ENCODE results near the gene NEDD4L.

NEDD4L gene

DNA sequence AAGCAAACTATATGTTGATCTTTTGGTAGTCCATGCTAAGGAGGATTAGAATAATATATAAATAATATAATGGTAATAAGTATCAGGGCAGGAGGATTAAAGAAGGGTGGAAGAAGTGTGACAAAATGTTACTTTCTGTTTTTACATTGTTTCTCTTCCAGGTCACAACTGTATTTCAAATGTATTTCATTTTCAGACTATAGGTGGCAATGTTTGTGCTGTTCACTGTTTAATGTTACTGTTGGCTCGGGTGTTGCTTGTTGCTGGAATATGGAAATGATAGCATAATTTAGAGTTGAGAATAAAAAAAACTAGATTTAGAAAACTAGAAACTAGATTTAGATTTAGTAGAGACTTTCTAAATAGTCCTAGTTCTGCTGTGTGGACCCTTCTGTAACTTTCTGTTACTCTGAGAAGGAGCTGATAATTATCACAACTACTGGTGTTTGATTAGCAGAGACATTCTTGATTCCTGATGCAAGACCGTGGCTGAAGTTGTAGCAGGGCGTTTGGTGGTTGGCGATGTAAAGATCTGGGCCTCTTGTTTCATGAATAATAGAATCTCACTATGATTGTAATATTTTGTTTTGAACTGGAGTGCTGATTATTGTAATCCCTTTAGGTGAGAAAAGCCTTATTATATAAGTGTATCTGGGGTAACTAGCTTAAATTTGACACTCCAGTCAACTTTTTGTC lies 7.9 kb downstream of the NEDD4L start:
- in situ Hi-C loops (cut with MboI; ENCODE audit: low sequenced_read_pairs), result no loop called here

DNA sequence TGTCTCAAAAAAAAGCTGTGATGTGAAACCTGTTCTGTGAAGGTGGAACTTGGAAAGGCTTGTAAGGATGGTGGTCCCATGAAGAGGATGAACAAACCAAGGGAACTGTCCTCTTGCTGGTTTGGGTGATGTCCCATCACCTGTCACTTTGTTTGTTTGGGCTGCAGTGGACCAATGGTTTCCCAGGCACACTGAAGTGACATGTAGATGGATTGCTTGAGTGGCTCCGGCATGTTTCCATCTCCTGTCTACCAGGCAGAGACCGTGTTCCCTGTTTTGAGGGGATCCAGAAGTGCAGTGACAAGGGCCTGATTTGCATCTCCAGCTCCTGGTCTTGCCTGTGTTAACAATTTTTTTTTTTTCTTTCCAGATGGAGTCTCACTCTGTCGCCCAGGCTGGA lies 8.9 kb downstream of the NEDD4L start:
- in situ Hi-C loops (cut with MboI; ENCODE audit: low sequenced_read_pairs), result no loop called here

DNA sequence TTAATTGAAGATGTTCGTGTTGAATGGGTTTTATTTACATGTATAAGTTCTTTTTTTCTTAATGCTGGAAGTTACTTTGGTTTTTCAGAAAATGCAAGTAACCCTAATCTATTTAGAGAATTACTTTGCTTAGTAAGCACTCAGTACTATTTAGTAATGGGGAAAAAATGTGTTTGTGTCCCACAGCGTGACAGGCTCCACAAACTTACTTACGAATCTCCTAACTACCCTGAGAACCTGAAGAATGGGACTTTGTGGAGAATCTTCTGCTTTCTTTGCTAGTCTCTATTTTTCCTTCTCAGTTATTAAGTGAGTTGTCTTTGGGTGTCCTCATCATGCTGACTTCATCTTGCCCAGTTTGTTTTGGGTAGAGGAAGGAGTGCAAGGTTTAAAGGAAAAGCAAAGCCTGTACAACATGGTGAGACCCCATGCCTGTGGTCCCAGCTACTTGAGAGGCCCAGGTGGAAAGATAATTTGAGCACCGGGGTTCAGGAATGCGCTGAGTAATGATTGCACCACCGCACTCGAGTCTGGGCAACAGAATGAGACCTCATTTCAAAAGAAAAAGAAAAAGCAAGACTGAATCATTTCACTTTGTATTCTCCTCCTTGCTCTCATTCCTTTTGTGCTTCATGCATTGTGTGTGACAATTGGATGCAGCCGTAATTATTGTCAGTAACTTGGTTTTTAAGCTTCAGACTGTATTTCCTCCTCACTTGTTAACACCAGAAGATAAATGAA lies 10.2 kb downstream of the NEDD4L start:
- in situ Hi-C loops (cut with MboI; ENCODE audit: low sequenced_read_pairs), result no loop called here

DNA sequence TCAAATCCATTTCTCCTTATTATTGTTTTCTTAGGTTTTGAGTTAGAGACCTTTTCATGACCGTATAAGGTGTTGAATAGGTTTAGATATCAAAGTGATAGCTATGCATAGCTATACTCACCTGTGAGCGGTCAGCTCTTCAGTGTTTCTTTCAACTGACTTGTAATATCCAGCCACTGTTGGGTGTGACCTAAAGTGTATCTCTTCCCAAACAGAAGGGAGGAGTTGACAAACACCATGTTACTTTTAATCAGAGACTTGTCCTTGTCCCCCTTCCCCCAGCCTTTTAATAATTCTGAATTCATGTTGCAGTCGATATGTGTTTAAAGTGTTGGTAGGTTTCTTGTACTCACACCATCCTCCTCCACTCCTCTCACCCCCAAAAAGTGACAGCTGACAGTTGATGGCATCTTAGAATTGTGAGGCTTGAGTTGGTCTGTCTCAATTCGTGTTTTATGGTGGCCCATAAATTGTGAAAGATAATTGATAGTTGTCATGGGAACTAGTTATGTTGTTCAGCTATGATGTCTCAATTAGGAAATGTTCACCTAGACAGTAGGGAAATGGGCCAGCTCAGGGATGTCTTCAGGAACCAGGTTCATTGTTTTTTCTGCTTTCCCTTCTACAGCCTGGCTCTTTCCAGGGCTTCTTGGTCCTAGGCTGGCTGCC lies 12.0 kb downstream of the NEDD4L start:
- in situ Hi-C loops (cut with MboI; ENCODE audit: low sequenced_read_pairs), result no loop called here

DNA sequence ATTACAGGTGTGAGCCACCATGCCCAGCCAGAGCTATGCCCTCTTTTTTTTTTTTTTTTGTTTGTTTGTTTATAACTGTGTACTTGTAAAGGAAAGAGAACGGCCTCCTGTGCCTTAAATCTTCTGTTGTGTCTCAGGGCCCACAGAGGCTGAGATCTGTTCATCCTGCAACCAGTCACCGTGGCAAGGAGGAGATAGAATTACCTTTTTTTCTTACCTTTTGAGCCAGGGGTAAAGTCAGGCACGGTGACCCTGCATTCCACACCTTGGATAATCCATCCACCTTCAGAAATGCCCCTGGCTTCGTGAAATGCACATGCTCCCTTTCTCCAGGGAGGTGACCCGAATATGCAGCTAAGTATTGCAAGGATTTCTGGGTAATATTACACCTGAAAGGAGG lies 12.8 kb downstream of the NEDD4L start:
- in situ Hi-C loops (cut with MboI; ENCODE audit: low sequenced_read_pairs), result no loop called here

DNA sequence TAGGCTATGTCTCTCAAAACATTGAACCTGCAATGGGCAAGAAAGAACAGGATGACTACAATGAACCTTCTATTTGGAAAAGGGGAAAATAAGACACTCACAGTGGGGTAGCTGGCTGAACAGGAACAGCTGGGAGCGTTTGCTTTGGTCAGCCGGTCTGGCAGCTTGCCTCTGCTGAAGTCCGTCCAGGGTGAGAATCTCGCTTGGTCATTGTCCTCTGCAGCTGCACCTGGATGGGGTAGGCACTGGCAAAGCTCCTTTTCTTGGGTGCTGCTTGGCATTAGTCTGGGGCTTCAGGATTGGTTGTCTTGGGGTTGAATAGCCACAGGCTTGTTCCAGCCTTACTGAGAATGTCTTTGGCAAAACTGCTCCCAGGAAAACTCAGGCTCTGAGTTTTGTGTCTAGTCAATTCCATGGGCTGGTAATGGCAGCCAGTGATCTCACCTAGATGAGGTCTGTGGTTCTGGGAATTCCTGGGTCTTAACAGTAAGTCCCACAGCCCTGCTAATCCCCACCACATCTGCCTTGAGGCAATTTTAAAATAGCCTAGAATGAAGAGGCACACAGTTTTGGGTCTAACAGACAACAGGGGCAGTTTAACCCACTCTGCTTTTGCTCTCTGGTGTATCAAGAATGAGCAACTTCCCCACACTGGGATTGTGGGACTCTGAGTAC lies 13.4 kb downstream of the NEDD4L start:
- in situ Hi-C loops (cut with MboI; ENCODE audit: low sequenced_read_pairs), result no loop called here

DNA sequence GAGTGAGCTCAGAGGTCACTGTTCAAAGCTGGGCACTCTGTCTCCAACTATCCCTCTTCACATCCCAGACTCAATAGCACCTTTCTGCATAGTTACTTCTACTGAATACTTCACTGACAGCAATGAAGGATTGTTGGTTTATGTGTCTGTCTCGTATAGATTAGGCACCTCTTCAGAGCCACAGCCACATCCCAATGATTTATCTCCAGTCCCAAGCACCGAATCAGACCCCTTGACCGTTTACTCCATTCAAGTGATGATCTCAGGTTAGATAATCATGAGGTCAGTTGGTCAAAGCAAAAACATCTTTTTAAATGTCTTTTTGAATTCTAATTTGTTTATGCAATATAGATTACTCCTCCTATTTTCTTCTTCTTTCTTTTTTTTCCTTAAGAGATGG lies 14.7 kb downstream of the NEDD4L start:
- in situ Hi-C loops (cut with MboI; ENCODE audit: low sequenced_read_pairs), result no loop called here

DNA sequence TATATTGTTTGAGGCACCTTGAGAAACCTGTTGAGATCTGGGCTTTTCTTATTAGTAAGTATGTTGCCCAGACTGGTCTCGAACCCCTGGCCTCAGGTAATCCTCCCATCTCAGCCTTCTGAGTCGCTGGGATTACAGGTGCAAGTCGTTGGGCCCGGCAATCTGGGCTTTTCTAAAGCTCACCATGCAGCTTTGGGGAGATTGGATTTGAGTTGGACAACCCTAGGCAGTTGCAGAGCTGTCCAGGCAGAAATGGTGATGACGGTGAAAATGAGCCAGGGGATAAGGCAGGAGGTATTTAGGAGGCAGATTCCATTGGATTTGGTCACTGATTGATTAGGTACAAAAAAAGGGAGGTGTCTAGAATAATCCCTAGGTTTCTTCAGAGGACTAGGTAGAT lies 16.2 kb downstream of the NEDD4L start:
- in situ Hi-C loops (cut with MboI; ENCODE audit: low sequenced_read_pairs), result no loop called here

DNA sequence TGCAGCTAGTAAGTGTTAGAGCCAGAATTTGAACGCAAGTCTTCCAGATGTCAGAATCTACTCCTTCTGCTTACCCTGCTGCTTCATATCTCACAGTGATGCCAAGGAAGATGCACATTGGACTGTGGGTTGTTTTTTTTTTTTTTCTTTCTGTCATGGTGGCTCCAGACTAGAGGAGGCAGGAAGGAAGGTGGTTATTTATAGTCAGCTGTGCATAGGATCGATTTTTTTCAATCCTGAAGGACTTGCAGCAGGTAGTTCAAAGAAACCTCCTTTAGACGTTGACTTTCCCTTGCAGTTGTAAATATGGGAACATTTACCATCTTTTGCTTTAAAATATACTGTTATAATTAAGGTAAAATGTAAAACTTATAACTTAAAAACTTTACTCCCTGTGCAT lies 17.3 kb downstream of the NEDD4L start:
- in situ Hi-C loops (cut with MboI; ENCODE audit: low sequenced_read_pairs), result no loop called here

DNA sequence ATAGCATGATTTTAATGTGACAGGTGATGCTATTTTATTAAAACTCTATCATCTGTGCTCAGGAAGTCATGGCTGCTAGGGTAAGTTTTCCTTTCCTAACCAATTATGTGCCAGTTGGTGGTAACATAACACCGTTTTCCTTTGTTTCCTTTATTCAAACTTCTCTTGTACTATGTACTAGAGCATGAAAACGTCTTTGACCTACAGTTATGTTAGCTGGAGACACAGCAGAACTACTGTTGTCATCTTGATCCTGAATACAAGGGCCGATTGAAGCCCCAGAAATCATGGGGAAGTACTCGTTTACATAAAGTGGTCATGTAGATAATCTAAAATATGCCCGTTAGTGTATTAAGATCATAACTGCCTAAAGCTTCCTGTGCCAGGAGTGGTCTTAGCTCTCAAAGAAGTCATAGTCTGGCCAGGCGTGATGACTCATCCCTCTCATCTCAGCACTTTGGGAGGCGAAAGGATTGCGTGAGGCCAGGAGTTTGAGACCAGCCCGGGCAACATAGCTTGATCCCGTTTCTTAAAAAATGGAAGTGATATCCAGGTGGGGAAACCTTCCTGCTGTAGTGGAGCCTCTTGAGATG lies 20.5 kb downstream of the NEDD4L start:
- in situ Hi-C loops (cut with MboI; ENCODE audit: low sequenced_read_pairs), result no loop called here

DNA sequence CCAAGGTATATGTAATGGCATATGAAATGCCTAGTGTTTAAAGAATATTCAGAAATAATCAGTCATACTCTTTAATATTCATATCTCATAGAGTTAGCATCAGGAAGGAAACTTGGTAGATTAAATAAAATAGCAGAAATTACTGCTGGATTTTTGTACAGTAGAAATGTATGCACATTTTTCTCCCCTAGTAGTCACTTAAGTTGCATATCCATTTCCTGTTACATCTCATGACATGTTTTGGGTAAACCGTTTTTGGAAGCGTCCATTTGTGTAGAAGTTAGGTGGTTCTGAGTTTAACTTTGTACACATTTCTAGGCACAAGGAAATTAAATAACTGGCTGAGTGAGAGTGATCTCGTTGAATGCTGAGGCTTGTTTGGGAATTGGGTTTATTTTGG lies 21.9 kb downstream of the NEDD4L start:
- in situ Hi-C loops (cut with MboI; ENCODE audit: low sequenced_read_pairs), result no loop called here

DNA sequence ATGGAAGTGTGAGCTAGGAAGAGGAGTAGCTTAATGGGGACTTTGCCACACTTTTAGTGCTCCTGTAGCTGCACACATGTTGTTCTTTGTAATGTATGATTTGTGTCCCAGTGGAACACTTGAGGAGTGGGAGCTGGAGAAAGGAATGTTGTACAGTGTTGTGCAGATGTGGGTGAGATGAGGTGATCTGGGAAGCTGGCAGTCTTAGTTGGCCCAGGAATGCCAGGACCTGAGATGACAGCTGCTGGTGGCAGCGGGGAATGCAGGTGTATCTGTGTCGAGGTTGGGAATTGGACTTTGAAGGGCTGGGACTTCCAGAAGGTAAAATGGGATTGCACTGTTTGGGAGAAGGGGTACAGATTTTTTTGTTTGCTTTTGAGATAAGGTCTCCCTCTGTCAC lies 23.6 kb downstream of the NEDD4L start:
- in situ Hi-C loops (cut with MboI; ENCODE audit: low sequenced_read_pairs), result no loop called here

DNA sequence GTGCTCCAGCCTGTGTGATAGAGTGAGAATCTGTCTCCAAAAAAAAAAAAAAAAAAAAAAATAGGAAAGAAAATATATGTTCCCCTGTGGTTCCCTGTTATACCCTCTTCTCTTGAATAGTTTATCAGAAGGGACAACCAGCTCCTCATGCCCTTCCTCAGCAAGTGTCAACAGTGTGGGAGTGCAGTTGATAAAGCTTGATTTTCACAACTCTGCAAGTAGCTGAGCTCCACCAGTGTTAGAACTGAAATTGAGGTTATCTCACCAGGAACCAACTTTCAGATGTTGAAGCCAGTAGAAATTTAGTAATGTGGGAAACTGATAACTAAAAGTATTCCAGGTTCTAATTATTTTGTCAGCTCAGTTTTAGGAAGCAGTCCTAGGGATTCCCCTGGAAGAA lies 25.1 kb downstream of the NEDD4L start:
- in situ Hi-C loops (cut with MboI; ENCODE audit: low sequenced_read_pairs), result no loop called here

DNA sequence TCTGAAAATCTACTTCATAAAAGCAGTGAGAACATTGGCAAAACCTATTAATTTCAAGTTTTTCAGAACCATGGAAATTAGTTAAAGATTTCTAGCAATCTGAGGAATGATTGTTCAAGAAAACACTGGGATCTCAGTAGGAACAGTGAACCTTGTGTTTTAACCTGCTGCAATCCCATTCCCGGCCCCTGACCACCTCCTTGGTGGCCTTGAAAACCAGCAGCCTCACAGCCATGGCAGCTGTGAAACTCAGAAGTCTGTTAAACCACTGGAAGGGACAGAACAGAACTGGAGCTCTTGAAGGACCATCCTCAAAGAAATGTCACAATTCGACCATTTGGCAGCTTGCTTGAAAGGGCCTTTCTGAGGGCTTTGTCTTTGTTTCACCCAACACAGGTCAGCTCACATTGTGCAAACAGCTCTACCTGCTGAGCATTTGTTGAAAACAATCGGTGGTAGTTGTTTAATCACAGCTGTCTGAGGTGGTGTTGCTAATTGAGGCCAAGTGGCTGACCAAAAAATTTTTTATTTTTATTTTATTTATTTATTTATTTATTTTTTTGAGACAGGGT lies 25.8 kb downstream of the NEDD4L start:
- in situ Hi-C loops (cut with MboI; ENCODE audit: low sequenced_read_pairs), result no loop called here

DNA sequence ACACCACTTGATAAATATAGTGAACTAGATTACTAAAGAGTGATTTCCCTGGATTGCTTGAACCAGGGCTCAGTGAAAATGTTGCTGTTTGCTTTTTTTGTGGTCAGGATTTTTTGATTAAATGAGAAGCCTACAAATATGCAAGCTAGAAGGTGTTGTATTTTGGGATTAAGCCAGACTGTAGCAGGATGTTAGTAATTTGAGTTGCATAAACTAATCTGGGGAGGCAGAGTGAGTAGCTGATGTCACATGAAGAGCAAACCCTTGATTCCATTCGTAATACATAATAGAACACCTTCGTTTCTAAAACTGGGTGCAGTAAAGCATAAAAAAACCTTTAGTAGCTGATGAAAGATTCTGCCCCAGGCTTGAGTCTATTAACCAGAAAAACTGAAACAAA lies 32.0 kb downstream of the NEDD4L start:
- in situ Hi-C loops (cut with MboI; ENCODE audit: low sequenced_read_pairs), result no loop called here

DNA sequence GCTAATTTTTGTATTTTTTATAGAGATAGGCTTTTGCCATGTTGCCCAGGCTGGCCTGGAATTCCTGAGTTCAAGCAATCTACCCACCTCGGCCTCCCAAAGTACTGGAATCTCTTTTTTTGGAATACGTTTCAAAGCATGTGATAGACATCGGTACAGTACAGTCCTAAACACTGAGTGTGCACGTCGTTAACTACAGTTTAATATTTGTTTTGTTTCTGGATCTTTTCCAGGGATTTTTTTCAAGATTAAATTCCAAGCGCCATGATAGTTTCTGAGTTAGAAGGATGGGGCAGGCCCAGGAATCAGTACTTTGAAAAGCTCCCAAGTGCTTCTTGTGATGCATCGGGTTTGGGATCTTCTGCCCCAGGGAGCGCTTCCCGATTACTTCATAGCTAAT lies 33.3 kb downstream of the NEDD4L start:
- in situ Hi-C loops (cut with MboI; ENCODE audit: low sequenced_read_pairs), result no loop called here

DNA sequence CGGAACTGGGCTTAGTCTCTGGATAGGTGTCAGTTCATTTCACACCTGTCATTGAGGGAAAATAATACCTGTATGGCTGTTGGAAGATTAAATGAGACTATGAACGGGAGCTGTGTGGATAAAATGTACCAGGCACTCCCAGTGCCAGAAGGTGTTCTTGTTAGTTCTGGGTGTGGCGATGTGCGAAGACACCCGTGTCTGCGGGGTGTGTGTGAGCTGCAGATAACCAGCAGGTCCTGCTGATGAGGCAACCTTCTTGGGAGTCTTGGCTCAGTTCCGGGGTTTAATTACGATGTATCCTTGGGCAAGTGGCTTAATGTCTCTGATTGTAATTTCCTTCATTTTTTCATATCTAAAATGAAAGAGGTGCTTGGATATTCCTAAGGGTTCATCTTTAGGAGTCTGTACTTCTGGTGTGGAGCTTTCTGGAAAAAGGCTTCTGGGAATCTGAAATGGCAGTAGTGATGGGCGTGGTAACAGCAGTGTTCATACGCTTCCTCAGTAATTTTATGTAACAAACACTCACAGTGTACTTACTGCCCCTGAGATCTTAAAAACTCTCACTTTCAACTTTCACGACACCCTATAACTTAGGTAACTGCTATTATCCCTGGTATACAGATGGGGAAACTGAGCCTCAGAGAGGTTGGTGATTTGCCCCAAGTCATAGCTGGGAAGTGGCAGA lies 35.0 kb downstream of the NEDD4L start:
- in situ Hi-C loops (cut with MboI; ENCODE audit: low sequenced_read_pairs), result no loop called here

DNA sequence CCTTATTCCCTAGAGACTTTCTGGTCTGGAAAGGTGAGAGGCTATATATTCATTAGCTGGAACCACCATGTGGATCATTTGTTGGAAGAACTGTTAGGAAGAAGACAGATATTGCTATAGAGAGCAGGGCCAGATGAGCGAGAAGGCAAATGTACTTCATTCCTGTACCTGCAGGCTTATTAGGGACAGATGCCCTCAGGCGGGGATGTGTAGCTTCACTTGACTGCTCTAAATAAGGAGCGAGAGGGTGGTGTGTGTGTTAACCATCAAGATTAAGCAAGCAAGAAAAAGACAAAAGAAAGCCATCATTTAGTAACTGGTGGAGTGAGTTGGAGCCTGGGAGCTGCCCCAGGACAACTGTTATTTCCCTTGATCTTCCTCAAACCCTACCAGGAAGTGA lies 36.4 kb downstream of the NEDD4L start:
- in situ Hi-C loops (cut with MboI; ENCODE audit: low sequenced_read_pairs), result no loop called here

DNA sequence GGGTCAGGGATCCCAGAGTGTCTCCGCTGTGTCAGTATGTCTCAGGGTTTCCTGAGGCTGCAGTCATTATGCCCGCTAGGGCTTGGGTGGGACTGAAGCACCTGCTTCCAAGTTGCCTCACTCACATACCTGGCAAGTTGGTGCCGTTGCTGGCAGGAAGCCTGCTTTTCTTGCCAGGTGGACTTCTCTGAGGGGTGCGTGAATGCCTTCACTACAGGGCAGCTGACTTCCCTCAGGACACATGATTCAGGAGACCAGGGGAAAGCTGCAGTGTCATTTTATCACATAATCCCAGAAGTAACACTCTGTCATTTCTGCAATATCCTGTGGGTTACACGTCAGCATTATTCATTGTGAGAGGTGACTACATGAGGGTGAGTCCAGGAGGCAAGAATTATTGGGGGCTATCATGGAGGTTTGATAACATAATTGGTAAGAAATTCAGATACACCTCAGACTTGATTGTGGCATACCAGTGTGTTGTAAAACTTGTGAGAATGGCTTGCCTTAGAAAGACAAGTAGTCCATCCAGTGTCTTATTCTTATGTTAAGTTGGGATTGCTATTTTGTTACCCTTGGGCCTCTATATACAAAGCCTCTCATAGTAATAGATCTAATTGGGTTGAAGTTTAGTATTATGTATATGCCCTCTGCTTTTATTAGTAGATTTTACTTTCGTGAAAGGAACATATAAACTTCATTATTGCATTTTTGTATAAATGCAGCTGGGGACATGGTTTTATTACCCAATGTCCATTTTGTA lies 44.1 kb downstream of the NEDD4L start:
- in situ Hi-C loops (cut with MboI; ENCODE audit: low sequenced_read_pairs), result no loop called here

DNA sequence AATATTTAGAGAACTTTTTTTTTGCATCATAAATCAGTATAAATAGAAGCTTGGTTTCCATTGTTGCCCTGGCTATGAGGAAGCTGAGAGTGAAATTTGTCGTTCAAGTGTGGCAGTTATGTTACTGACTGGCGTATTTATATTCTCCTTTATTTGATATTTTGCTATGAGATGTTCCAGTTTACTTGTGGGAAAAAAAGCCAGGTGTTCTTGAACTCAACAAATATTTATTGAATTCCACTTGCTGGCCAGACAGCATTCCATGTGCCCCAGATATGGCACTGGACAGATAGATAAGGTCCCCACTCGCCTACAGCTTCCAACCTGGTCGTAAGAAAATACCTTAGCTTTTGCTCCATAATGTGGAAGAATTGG lies 44.7 kb downstream of the NEDD4L start:
- in situ Hi-C loops (cut with MboI; ENCODE audit: low sequenced_read_pairs), result no loop called here

All from HL-60/S4 (cell line).